ENCODE data around the gene BCAM. TPM values are rescaled to one million over a fixed set of nuclear protein-coding genes. Genes with fewer than 3 reads are reported as not detected.

The BCAM gene
- total RNA-seq, 4 donors from 2014 or later: 32.4 to 76.5 (median 56.6) TPM

- intact Hi-C loops (cut with DNase I): no loop called here
These were observed 25.4 kb upstream of the BCAM start for GRCh38 chr19:44783545-44783944.

GRCh38 chr19:44785271-44785670 is 23.6 kb upstream of the BCAM start:
- Histone ChIP-seq H3K9me3 (no peaks in the 10 kb centered on the region), H3K27me3 (no peaks in the 10 kb centered on the region), H3K4me1 (peaks cover 0 to 7% (median 7%) of the 10 kb centered on the region in 4 donors), H3K36me3 (no peaks in the 10 kb centered on the region), H3K4me3 (no peak overlapping the region), H3K27ac (replicated peaks in 1 of 4) (no peak overlapping the region)
- TF ChIP-seq POLR2A (IDR thresholded peaks at IDR 0.05; ENCODE audit: low read depth) (no peak), CTCF (IDR thresholded peaks at IDR 0.05) (no peak), POLR2AphosphoS5 (IDR thresholded peaks at IDR 0.05) (no peak), EP300 (IDR thresholded peaks at IDR 0.05) (no peak)
- WGBS: 70% methylated on average over 3 of the region's 3 CpGs
- intact Hi-C loops (cut with DNase I): no loop called here
- no peak for DNase-seq (ENCODE audit: extremely low spot score)

More at GRCh38 chr19:44783545-44783944, 25.4 kb upstream of the BCAM start:
- DNase-seq (ENCODE audit: extremely low spot score): no peak
- WGBS: 96% methylated on average over 4 of the region's 4 CpGs
- Histone ChIP-seq H3K36me3 (no peaks in the 10 kb centered on the region), H3K4me1 (peaks cover 0 to 7% (median 7%) of the 10 kb centered on the region in 4 donors), H3K4me3 (no peak overlapping the region), H3K27ac (replicated peaks in 1 of 4) (no peak overlapping the region), H3K27me3 (peaks cover 0 to 4% (median 0%) of the 10 kb centered on the region in 4 donors), H3K9me3 (no peaks in the 10 kb centered on the region)
- no peak for TF ChIP-seq EP300 (IDR thresholded peaks at IDR 0.05)
- no peak for TF ChIP-seq POLR2AphosphoS5 (IDR thresholded peaks at IDR 0.05)

GRCh38 chr19:44785993-44786392 is 22.9 kb upstream of the BCAM start:
- intact Hi-C loops (cut with DNase I): no loop called here

GRCh38 chr19:44788971-44789370 is 19.9 kb upstream of the BCAM start:
- no peak for DNase-seq (ENCODE audit: extremely low spot score)
- 93% methylated on average over 5 of the region's 6 CpGs for WGBS
- no peak overlapping the region for H3K27ac ChIP-seq (replicated peaks in 1 of 4)
- no peaks in the 10 kb centered on the region for H3K36me3 ChIP-seq
- TF ChIP-seq POLR2A (IDR thresholded peaks at IDR 0.05; ENCODE audit: low read depth): no peak
- TF ChIP-seq EP300 (IDR thresholded peaks at IDR 0.05): no peak
- no peak for TF ChIP-seq CTCF (IDR thresholded peaks at IDR 0.05)
- no peak for TF ChIP-seq POLR2AphosphoS5 (IDR thresholded peaks at IDR 0.05)
- no peaks in the 10 kb centered on the region for H3K27me3 ChIP-seq
- H3K4me3 ChIP-seq: no peak overlapping the region
- no peaks in the 10 kb centered on the region for H3K9me3 ChIP-seq
- intact Hi-C loops (cut with DNase I): no loop called here
- peaks cover 0 to 7% (median 7%) of the 10 kb centered on the region in 4 donors for H3K4me1 ChIP-seq

More at GRCh38 chr19:44785993-44786392, 22.9 kb upstream of the BCAM start:
- no peak for DNase-seq (ENCODE audit: extremely low spot score)
- Histone ChIP-seq H3K4me1 (peaks cover 0 to 7% (median 7%) of the 10 kb centered on the region in 4 donors), H3K36me3 (no peaks in the 10 kb centered on the region), H3K4me3 (no peak overlapping the region), H3K27ac (replicated peaks in 1 of 4) (no peak overlapping the region), H3K9me3 (no peaks in the 10 kb centered on the region), H3K27me3 (no peaks in the 10 kb centered on the region)
- 92% methylated on average over 15 of the region's 15 CpGs for WGBS
- TF ChIP-seq CTCF (IDR thresholded peaks at IDR 0.05) (no peak), EP300 (IDR thresholded peaks at IDR 0.05) (no peak), POLR2AphosphoS5 (IDR thresholded peaks at IDR 0.05) (no peak), POLR2A (IDR thresholded peaks at IDR 0.05; ENCODE audit: low read depth) (no peak)

- H3K4me1 ChIP-seq: no peaks in the 10 kb centered on the region
- DNase-seq (ENCODE audit: extremely low spot score): no peak
- WGBS: 79% methylated on average over 7 of the region's 13 CpGs
- intact Hi-C loops (cut with DNase I): no loop called here
- H3K36me3 ChIP-seq: no peaks in the 10 kb centered on the region
- H3K27ac ChIP-seq (replicated peaks in 1 of 4): no peak overlapping the region
- no peaks in the 10 kb centered on the region for H3K9me3 ChIP-seq
- TF ChIP-seq POLR2A (IDR thresholded peaks at IDR 0.05; ENCODE audit: low read depth) (no peak), CTCF (IDR thresholded peaks at IDR 0.05) (no peak), POLR2AphosphoS5 (IDR thresholded peaks at IDR 0.05) (no peak), EP300 (IDR thresholded peaks at IDR 0.05) (no peak)
- H3K27me3 ChIP-seq: no peaks in the 10 kb centered on the region
- H3K4me3 ChIP-seq: no peak overlapping the region
These were observed 18.9 kb upstream of the BCAM start for GRCh38 chr19:44789943-44790483.
